ENCODE results near the gene LOXL1.

DNA sequence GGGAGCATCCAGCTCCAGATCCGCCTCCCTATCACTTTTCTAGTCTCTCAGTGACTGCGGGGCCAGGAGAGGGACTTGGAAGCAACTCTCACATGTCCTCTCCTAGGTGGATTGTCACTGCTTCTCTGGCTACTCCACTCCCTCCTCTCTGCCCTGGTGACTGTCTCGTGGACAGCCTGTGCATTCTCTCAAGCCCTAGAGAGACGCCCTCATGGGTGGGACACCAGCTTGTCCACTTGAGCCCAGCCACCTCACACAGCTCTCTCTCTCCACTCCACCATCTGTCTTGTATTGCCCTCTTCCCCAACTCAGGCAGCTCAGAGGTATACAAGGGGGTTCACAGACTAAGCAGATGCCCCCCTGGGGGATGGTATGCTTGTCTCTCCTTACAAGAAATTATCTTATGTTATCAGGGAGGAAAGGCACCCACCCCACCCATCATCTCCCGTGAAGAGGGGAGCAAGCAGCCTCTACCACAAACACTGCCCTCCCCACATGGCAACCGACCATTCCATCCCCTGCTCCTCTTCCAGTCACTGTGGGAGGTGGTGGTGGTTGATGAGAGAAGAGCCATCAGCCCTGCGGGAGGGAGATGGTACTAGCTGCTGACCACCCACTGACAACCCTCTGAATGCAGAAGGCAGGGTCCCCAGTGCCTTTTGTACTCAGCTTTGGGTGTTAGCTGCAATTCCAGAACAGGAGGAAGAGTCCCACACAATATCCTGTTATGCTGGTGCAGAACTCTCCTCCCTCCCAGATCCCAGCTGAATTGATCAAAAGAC is 15.5 kb upstream of the LOXL1 start:
- TF ChIP-seq, protein P1, sequence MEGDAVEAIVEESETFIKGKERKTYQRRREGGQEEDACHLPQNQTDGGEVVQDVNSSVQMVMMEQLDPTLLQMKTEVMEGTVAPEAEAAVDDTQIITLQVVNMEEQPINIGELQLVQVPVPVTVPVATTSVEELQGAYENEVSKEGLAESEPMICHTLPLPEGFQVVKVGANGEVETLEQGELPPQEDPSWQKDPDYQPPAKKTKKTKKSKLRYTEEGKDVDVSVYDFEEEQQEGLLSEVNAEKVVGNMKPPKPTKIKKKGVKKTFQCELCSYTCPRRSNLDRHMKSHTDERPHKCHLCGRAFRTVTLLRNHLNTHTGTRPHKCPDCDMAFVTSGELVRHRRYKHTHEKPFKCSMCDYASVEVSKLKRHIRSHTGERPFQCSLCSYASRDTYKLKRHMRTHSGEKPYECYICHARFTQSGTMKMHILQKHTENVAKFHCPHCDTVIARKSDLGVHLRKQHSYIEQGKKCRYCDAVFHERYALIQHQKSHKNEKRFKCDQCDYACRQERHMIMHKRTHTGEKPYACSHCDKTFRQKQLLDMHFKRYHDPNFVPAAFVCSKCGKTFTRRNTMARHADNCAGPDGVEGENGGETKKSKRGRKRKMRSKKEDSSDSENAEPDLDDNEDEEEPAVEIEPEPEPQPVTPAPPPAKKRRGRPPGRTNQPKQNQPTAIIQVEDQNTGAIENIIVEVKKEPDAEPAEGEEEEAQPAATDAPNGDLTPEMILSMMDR (IDR thresholded peaks at IDR 0.05): no peak
- no peak for TF ChIP-seq POLR2A (IDR thresholded peaks at IDR 0.05)

Measured in Peyer's patch (tissue), 4 donors.